SK-N-MC (cell line): ENCODE results near the gene BRD3.

ENCODE experiments used
- EZH2 ChIP-seq: fragments of 200-600 bp; sonication (generic); IDR thresholded peaks from one replicate; pipeline ENCODE4 v1.6.1; 2017; ENCODE audit warnings: antibody characterized with exemption
- POLR2AphosphoS5 ChIP-seq: IDR thresholded peaks from 2 replicates; pipeline ENCODE4 v1.6.1; 2012; ENCODE audit warnings: mild to moderate bottlenecking, low read depth, low read length, borderline replicate concordance

- no peak for TF ChIP-seq EZH2
- TF ChIP-seq POLR2AphosphoS5: no peak
Measured at GRCh38 chr9:134046894-134047681, 20.7 kb downstream of the BRD3 start.
